Measurements from ENCODE around the gene KHK. TPM values are rescaled to one million over a fixed set of nuclear protein-coding genes. Genes with fewer than 3 reads are reported as not detected.

The KHK gene
- total RNA-seq, 1 experiment from 2014 or later, result 1.5 TPM

DNA sequence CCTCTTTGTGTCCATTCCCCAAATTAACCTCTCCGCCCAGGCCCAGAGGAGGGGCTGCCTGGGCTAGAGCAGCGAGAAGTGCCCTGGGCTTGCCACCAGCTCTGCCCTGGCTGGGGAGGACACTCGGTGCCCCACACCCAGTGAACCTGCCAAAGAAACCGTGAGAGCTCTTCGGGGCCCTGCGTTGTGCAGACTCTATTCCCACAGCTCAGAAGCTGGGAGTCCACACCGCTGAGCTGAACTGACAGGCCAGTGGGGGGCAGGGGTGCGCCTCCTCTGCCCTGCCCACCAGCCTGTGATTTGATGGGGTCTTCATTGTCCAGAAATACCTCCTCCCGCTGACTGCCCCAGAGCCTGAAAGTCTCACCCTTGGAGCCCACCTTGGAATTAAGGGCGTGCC lies 13.5 kb downstream of the KHK start:
- CTCF ChIA-PET, result interaction anchor here (0.5 kb wide), 1 partner anchor 62 kb away, joined by 3 read pairs; no protein-coding TSS in a partner anchor
- intact Hi-C loops (cut with micrococcal nuclease; ENCODE audit: unreplicated experiment), result no loop called here
- in situ Hi-C loops (cut with HindIII; ENCODE audit: low pct_unique_long_range_greater_than_20kb, low sequenced_read_pairs), result no loop called here

DNA sequence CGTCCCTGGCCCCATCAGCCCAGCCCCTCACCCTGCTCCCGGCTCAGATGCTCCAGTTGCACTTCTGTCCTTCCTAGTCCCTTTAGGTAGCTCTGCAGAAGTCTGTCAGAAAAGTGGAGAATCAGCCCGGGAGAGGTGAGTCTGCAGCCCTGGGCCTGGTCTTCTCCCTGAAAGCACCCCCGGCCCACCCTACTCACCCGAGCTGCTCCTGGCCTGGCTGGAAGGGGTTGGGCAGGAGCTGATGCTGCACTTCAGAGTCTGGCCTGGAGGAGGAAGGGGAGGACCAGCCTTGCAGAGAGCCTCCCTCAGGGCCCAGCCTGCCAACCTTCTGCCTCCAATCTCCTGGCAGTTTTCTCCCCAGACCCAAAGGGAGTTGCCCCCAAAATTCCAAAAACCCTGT lies 15.8 kb downstream of the KHK start:
- no peaks in the 10 kb centered on the region for H3K36me3 ChIP-seq (ENCODE audit: control insufficient read depth, insufficient read depth, low read length)
- POLR2A ChIA-PET, result no interaction called here
- H3K9me3 ChIP-seq (ENCODE audit: control insufficient read depth, insufficient read depth, low read depth, low read length), result no peaks in the 10 kb centered on the region
- no peak for DNase-seq (ENCODE audit: low read depth, low spot score)
- TF ChIP-seq TCF7L2 (IDR thresholded peaks at IDR 0.05; ENCODE audit: low read depth, low read length), result no peak
- TF ChIP-seq, protein P1, sequence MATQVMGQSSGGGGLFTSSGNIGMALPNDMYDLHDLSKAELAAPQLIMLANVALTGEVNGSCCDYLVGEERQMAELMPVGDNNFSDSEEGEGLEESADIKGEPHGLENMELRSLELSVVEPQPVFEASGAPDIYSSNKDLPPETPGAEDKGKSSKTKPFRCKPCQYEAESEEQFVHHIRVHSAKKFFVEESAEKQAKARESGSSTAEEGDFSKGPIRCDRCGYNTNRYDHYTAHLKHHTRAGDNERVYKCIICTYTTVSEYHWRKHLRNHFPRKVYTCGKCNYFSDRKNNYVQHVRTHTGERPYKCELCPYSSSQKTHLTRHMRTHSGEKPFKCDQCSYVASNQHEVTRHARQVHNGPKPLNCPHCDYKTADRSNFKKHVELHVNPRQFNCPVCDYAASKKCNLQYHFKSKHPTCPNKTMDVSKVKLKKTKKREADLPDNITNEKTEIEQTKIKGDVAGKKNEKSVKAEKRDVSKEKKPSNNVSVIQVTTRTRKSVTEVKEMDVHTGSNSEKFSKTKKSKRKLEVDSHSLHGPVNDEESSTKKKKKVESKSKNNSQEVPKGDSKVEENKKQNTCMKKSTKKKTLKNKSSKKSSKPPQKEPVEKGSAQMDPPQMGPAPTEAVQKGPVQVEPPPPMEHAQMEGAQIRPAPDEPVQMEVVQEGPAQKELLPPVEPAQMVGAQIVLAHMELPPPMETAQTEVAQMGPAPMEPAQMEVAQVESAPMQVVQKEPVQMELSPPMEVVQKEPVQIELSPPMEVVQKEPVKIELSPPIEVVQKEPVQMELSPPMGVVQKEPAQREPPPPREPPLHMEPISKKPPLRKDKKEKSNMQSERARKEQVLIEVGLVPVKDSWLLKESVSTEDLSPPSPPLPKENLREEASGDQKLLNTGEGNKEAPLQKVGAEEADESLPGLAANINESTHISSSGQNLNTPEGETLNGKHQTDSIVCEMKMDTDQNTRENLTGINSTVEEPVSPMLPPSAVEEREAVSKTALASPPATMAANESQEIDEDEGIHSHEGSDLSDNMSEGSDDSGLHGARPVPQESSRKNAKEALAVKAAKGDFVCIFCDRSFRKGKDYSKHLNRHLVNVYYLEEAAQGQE (IDR thresholded peaks at IDR 0.05; ENCODE audit: insufficient read depth in 1 of 2, low read depth in 2 of 2, low read length in 1 of 2), result no peak
- TF ChIP-seq POLR2AphosphoS5 (IDR thresholded peaks at IDR 0.05; ENCODE audit: low read depth, low read length), result no peak
- TF ChIP-seq, protein P2, sequence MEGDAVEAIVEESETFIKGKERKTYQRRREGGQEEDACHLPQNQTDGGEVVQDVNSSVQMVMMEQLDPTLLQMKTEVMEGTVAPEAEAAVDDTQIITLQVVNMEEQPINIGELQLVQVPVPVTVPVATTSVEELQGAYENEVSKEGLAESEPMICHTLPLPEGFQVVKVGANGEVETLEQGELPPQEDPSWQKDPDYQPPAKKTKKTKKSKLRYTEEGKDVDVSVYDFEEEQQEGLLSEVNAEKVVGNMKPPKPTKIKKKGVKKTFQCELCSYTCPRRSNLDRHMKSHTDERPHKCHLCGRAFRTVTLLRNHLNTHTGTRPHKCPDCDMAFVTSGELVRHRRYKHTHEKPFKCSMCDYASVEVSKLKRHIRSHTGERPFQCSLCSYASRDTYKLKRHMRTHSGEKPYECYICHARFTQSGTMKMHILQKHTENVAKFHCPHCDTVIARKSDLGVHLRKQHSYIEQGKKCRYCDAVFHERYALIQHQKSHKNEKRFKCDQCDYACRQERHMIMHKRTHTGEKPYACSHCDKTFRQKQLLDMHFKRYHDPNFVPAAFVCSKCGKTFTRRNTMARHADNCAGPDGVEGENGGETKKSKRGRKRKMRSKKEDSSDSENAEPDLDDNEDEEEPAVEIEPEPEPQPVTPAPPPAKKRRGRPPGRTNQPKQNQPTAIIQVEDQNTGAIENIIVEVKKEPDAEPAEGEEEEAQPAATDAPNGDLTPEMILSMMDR (IDR thresholded peaks at IDR 0.05), result no peak
- no peak for TF ChIP-seq SIN3A (IDR thresholded peaks at IDR 0.05; ENCODE audit: borderline replicate concordance, insufficient read depth, low read depth, low read length)
- no TSS peak for BruUV-seq (replicated peaks)
- H3K27ac ChIP-seq (ENCODE audit: low read length), result no peak overlapping the region
- H3K27me3 ChIP-seq (ENCODE audit: control insufficient read depth, insufficient read depth, low read length), result no peaks in the 10 kb centered on the region
- H3K4me1 ChIP-seq (ENCODE audit: control insufficient read depth, insufficient read depth, low read length), result no peaks in the 10 kb centered on the region
- intact Hi-C loops (cut with micrococcal nuclease; ENCODE audit: unreplicated experiment) (no loop called here), in situ Hi-C loops (cut with HindIII; ENCODE audit: low pct_unique_long_range_greater_than_20kb, low sequenced_read_pairs) (no loop called here)
- CTCF ChIA-PET, result interaction anchor here (0.6 to 0.7 kb wide), 2 partner anchors 68 to 200 kb away, joined by 3 to 7 read pairs; no protein-coding TSS in a partner anchor
- H3K4me3 ChIP-seq (ENCODE audit: low read depth in 2 of 2, low read length in 2 of 2), result no peak overlapping the region
- ATAC-seq, result no peak

More for the DNA sequence above, 13.5 kb downstream of the KHK start:
- DNase-seq (ENCODE audit: low read depth, low spot score), result no peak
- ATAC-seq, result no peak
- Histone ChIP-seq H3K9me3 (ENCODE audit: control insufficient read depth, insufficient read depth, low read depth, low read length) (no peaks in the 10 kb centered on the region), H3K4me3 (ENCODE audit: low read depth in 2 of 2, low read length in 2 of 2) (no peak overlapping the region), H3K27ac (ENCODE audit: low read length) (no peak overlapping the region), H3K27me3 (ENCODE audit: control insufficient read depth, insufficient read depth, low read length) (no peaks in the 10 kb centered on the region), H3K36me3 (ENCODE audit: control insufficient read depth, insufficient read depth, low read length) (no peaks in the 10 kb centered on the region), H3K4me1 (ENCODE audit: control insufficient read depth, insufficient read depth, low read length) (no peaks in the 10 kb centered on the region)
- POLR2A ChIA-PET, result no interaction called here
- TF ChIP-seq, protein P1 (IDR thresholded peaks at IDR 0.05; ENCODE audit: insufficient read depth in 1 of 2, low read depth in 2 of 2, low read length in 1 of 2), result no peak
- TF ChIP-seq, protein P2 (IDR thresholded peaks at IDR 0.05), result no peak
- TF ChIP-seq POLR2AphosphoS5 (IDR thresholded peaks at IDR 0.05; ENCODE audit: low read depth, low read length), result no peak
- TF ChIP-seq SIN3A (IDR thresholded peaks at IDR 0.05; ENCODE audit: borderline replicate concordance, insufficient read depth, low read depth, low read length), result no peak
- no peak for TF ChIP-seq TCF7L2 (IDR thresholded peaks at IDR 0.05; ENCODE audit: low read depth, low read length)
- no TSS peak for BruUV-seq (replicated peaks)

All from Panc1 (cell line).